Aortic smooth muscle cell (primary cell): Measurements from ENCODE around the gene AKAP8L. TPM values are rescaled to one million over a fixed set of nuclear protein-coding genes. Genes with fewer than 3 reads are reported as not detected.

ENCODE experiments used
- total RNA-seq: library from RNA; depleted of rRNA; stranded (reverse); fragments of >200 nt; gene quantifications from 2 replicates; pipeline ENCODE4 v1.2.3, GENCODE V29; 2014

The AKAP8L gene, protein sequence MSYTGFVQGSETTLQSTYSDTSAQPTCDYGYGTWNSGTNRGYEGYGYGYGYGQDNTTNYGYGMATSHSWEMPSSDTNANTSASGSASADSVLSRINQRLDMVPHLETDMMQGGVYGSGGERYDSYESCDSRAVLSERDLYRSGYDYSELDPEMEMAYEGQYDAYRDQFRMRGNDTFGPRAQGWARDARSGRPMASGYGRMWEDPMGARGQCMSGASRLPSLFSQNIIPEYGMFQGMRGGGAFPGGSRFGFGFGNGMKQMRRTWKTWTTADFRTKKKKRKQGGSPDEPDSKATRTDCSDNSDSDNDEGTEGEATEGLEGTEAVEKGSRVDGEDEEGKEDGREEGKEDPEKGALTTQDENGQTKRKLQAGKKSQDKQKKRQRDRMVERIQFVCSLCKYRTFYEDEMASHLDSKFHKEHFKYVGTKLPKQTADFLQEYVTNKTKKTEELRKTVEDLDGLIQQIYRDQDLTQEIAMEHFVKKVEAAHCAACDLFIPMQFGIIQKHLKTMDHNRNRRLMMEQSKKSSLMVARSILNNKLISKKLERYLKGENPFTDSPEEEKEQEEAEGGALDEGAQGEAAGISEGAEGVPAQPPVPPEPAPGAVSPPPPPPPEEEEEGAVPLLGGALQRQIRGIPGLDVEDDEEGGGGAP
- 62.9 and 74.2 TPM in 2 replicates for total RNA-seq

DNA sequence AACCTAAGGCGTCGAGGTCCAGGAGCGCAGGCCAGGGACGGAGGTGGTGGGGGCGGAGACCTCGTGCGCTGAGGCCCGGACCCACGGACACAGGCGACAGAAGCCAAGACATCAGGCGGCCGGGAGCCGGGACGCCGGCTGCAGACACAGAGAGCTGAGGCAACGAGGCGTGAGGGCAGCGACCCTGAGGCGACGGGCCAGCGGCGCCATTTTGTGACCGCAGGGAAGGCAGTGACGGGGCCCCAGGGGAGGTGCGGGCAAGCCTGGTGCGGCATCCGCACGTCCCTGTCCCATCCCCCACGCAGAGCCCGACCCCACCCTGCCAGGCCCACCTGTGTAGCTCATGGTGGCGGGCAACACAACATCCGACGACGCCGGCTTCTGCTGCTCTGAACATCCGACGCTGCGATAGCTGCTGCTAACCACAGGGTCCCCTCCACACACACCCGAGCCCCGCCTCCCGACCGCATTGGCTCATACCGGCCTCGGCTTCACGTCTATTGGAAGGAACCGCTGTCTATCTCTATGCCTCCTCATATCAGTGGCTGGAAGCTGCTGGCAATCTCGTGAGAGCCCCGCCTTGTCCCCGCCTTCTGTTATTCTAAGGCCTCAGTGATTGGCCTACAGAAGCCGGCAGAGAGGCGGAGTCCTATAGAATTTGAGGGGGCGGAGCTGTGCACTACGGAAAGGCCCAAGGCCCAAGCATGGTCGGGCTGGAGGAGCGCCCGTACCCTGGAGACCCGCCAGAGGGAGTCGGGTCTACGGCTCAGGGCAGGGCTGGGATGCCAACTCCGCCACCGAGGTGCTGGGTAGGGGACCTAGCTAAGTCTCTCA lies at the start of gene AKAP8L:
TSS of gene AKAP8L (minus strand) at position 410 of the 834 bp plus-strand sequence. CDS start at position 345, 65 bp downstream.

DNA sequence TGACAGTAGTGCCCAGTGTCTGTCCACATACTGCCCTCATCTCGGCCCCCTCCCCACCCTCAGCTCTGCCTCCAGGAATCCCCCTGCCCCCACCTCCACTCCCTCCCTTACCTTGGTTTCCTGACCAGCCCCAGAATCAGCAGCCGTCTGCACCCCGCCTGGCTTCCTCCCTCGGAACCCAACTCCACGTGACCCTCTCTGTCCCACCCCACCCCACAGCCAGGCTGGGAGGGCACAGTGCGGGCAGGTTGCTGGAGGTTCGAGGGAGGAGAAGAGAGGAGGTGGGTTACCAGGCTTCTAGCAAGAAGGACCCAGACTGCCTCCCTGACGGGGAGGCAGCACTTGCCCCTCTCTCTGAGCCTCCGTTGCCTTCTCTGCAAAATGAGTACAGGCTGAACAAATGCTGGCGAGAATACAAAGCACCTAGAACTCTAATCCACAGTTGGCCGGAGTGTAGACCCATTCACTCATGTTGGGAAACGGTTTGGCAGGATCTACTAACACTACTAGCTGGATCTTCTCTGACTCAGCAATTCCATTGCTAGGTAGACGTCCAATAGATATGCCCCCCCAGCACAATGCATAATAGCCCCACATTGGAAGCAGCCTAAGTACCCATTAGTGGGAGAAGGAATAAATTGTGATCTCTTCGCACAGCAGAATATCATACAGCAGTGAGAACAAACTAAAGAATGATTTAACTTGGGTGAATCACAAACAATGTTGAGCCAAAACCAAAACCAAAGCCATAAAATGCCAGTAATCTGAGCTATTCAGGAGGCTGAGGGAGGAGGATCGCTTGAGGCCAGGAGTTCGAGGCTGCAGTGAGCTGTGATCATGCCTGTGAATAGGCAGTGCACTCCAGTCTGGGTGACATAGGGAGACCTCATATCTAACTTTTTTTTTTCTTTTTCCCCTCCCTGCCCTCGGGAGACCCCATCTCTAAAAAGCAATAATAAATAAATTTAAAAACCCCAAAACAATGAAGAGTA lies 45.9 kb upstream of the AKAP8L start, which contains the start of gene RASAL3:
TSS of gene RASAL3 (minus strand) at position 151 of the 992 bp plus-strand sequence. CDS start 186 bp downstream, outside the sequence.

DNA sequence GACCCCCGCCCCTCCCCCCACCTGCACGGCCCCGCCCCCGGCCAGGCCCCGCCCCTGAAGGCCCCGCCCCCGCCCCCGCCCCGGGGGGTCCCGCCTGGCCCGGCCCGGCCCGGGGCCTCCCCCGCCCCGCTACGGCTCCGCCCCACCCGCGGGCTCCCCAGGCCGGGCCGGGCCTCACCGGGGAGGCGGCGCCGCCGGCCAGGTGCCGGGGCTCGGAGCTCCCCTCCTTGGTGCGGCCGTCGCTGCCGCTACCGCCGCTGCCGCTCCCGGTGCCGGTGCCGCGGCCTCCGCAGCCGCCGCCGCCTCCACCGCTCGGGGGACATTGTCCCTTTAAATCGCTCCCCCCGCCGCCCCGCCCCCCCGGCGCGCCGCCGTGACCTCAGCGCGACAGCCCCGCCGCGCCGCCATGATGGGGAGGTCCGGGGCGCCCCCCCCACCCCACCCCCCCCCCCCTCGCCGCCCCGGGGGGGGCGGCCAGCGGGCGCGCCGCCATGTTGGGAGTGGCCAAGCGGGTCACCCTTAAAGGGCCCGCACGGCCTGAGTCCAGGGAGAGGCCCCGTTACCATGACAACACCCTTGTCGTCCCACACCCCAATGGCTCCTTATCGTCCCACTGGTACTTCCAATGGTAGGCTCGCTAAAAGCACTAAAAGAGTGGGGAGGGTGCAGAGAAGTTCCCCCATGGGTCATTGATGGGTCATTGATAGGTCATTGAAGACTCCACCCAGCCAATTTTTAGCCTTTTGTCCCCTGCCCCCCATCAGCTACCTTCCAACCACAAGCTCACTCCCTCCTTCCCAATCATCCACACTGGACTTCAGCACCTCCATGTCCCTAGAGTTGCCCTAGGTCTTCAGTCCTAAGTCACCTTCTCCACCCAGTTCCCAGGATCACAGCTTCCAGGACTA lies 31.1 kb upstream of the AKAP8L start, which contains the start of gene WIZ:
TSS of gene WIZ (minus strand) at position 337 of the 908 bp plus-strand sequence. CDS start 1,649 bp downstream, outside the sequence.

DNA sequence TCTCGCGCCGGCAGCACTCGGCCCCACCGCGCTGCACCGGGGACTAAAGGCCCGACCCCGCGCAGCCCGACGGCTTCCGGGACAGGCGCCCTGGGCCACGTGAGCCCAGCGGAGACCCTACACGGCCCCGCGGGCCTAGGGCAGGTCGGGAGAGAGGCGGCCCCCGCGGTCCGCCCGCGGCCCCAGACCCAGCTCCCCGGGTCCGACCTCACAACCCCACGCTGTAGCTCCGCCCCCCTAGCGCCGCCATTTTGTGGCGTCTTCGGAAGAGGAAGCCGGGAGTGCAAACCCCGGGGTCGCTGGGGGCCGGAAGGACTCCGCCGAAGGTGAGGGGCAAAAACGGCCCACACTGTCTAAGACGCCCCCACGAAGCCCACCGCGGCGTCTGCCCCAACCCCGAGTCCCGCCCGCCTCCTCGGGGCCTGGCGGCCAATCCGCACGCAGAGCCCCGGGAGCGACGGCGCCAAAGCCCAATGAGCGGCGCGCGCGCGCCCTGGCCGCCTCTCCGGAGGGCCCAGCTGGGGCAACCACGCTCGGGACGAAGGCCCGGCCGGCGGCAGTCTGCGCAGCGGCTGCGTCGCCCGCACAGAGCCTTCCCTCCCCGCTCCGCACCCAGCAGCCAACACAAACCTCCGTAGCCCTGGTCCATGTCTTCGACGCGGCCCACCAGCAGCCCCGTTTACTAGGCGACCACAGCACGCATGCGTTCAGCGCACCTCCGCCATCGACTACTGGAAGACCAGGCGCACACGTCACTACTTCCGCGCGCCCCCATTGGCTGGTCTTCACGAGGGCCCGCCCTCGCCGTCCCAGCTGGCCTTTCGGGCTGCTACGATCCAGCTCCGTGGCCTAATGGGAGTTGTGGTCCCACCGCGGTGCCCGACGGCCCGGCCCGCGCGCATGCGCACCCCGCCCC lies 39.4 kb downstream of the AKAP8L start, which contains the start of gene AKAP8:
TSS of gene AKAP8 (minus strand) at position 705 of the 916 bp plus-strand sequence. CDS start at position 649, 56 bp downstream.

DNA sequence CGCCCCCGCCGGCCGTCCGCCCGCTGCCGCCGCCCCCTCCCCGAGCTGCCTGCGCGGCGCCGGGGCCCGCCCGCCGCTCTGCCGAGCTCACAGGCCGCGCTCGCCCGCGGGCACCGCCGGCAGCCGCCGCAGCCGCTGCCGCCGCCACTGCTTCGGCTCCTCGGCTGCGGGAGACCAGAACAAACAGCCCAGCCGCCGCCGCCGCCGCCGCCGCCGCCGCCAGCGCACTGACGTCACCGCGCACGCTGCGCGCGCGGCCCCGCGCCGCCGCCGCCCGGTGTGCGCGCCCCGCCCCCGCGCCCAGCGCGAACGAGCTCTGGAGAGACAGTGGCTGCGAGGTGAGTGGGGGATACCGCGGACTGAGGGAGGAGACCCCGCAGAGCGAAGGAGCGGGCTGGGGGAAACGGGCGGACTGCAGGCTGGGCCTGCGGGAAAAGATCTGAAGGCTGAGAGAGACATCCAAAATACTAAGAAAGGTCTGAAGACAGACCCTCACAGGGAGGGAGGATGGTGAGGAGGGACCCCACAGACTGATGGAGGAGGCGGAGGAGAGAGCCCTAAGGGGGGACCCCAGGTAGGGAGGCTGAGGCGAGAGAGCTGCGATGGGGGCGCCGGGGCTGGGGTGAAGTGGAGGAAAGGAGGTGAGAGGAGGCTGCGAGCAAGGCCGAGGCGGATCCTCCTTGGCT lies 86.3 kb downstream of the AKAP8L start, which contains the start of gene BRD4:
TSS of gene BRD4 (minus strand) at position 229 of the 686 bp plus-strand sequence. CDS start 59,440 bp downstream, outside the sequence.

Other genes with a start within 250 kb of the AKAP8L start
- gene NOTCH3, start 218.0 kb downstream of the AKAP8L start, total RNA-seq, result 184 and 225 TPM in 2 replicates
- 0.06 and 0.13 TPM in 2 replicates for gene EPHX3, start 186.5 kb downstream of the AKAP8L start, total RNA-seq
- 10.7 and 15.9 TPM in 2 replicates for gene BRD4, start 86.4 kb downstream of the AKAP8L start, total RNA-seq
- gene AKAP8, start 39.2 kb downstream of the AKAP8L start, total RNA-seq, result 13.6 and 17.8 TPM in 2 replicates
- 5.8 and 8.0 TPM in 2 replicates for gene WIZ, start 31.0 kb upstream of the AKAP8L start, total RNA-seq
- gene RASAL3, start 45.6 kb upstream of the AKAP8L start, total RNA-seq, result 0.06 and 0.13 TPM in 2 replicates
- not detected in 2 replicates for gene PGLYRP2, start 60.5 kb upstream of the AKAP8L start, total RNA-seq
- not detected in 2 replicates for gene CYP4F22, start 89.5 kb upstream of the AKAP8L start, total RNA-seq
- not detected in 2 replicates for gene CYP4F8, start 196.2 kb upstream of the AKAP8L start, total RNA-seq
- not detected in 2 replicates for gene CYP4F3, start 221.9 kb upstream of the AKAP8L start, total RNA-seq